Thyroid gland (tissue), 4 donors: Measurements from ENCODE around the gene IGDCC3. TPM values are rescaled to one million over a fixed set of nuclear protein-coding genes. Genes with fewer than 3 reads are reported as not detected.
A peak's percentile ranks its signal among the peaks of the same experiment; 100 is the strongest.

Experiments used
- DNase-seq, 2 donors: peaks; one replicate each; pipeline ENCODE4 v3.0.0-alpha.2; 2019
- H3K27ac ChIP-seq, 3 donors: fragments of 200-600 bp; sonication (generic); 1 replicate in 2 of 3; 2 replicates in 1 of 3; pipeline ENCODE4 v1.5.1; 2016 to 2019; ENCODE audit warnings: mild to moderate bottlenecking in 1 of 3, moderate library complexity in 1 of 3
- H3K27me3 ChIP-seq: fragments of 200-600 bp; sonication (generic); one replicate; pipeline ENCODE4 v1.5.1; 2019
- H3K36me3 ChIP-seq, 2 donors: fragments of 200-600 bp; sonication (generic); one replicate each; pipeline ENCODE4 v1.5.1; 2016 to 2019
- H3K4me1 ChIP-seq, 2 donors: fragments of 200-600 bp; sonication (generic); one replicate each; pipeline ENCODE4 v1.5.1; 2017 to 2019
- H3K4me3 ChIP-seq, 3 donors: fragments of 200-600 bp; sonication (generic); replicated peaks in 1 of 3; 1 replicate in 2 of 3; 2 replicates in 1 of 3; pipeline ENCODE4 v1.5.1; 2016; ENCODE audit warnings: mild to moderate bottlenecking in 1 of 3
- H3K9me3 ChIP-seq: fragments of 200-600 bp; sonication (generic); one replicate; pipeline ENCODE4 v1.5.1; 2017
- POLR2A ChIP-seq, 2 donors: fragments of 450-650 bp; IDR thresholded peaks; one replicate each; pipeline ENCODE4 v1.6.1; 2017; ENCODE audit warnings: antibody characterized with exemption in 2 of 2, mild to moderate bottlenecking in 2 of 2, moderate library complexity in 1 of 2
- WGBS, 2 donors: methylation state at CpG; one replicate each; pipeline ENCODE4 v1.1.5; 2017; 5-methylcytosine and 5-hydroxymethylcytosine counted together
- intact Hi-C: fragments of 100-400 bp; cut with DNase I; formaldehyde crosslinking; loops from one replicate; pipeline ENCODE4 v1.15.1; 2023
- total RNA-seq, 4 donors: library from RNA; depleted of rRNA; stranded (reverse); fragments of >200 nt; gene quantifications; one replicate each; pipeline ENCODE4 v1.2.3, GENCODE V29; 2016
- TF ChIP-seq, protein P1 (sequence below), 6 experiments: fragments of 200-600 bp in 3 of 6; fragments of 450-650 bp in 3 of 6; sonication (generic) in 3 of 6; IDR thresholded peaks; one replicate each; pipeline ENCODE4 v1.5.1; 2016 to 2019; ENCODE audit warnings: antibody characterized with exemption in 6 of 6, mild to moderate bottlenecking in 2 of 6, inconsistent platforms in 1 of 6, moderate library complexity in 1 of 6

Gene IGDCC3
- total RNA-seq, 4 donors from 2014 or later = 0.22 to 1.5 (median 0.61) TPM

DNA sequence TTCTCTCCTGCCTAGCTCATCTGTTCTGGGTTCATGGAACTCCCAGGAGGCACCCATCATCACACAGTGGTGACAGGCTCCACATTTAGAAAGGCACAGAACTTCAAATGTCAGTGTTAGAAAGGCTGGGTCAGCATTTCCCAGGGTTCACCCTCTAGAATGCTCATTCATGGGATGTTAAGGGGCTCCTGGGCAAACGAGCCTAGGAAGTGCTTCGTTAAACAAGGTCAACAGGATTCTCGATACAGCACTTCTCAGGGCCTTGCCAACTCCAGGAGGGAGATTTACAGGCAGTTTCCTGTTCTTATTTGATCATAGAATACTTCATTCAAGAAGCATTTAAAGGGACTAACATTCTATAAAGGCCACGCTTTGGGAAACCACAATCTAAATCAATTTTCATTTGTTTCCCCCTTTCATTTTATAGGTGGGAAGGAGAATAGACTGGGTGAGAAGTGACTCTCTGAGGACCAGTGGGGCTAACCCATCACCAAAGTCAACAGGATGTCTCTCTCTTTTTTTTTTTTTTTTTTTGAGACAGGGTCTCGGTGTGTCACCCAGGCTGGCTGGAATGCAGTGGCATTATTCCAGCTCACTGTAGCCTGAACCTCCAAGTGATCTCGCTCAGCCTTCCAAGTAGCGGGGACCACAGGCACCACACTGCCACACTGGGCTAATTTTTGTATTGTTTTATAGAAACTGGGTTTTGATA lies 30.7 kb upstream of the IGDCC3 start:
- Histone ChIP-seq H3K36me3 (no peaks in the 10 kb centered on the region), H3K27ac (peak overlapping the region; percentile 56 to 91 (median 79)), H3K27me3 (no peaks in the 10 kb centered on the region), H3K9me3 (no peaks in the 10 kb centered on the region), H3K4me3 (no peak overlapping the region), H3K4me1 (peaks cover 31 to 35% of the 10 kb centered on the region in 2 donors)
- peak; percentile 90 to 91 for DNase-seq
- TF ChIP-seq POLR2A (IDR thresholded peaks at IDR 0.05) = no peak
- TF ChIP-seq, protein P1, sequence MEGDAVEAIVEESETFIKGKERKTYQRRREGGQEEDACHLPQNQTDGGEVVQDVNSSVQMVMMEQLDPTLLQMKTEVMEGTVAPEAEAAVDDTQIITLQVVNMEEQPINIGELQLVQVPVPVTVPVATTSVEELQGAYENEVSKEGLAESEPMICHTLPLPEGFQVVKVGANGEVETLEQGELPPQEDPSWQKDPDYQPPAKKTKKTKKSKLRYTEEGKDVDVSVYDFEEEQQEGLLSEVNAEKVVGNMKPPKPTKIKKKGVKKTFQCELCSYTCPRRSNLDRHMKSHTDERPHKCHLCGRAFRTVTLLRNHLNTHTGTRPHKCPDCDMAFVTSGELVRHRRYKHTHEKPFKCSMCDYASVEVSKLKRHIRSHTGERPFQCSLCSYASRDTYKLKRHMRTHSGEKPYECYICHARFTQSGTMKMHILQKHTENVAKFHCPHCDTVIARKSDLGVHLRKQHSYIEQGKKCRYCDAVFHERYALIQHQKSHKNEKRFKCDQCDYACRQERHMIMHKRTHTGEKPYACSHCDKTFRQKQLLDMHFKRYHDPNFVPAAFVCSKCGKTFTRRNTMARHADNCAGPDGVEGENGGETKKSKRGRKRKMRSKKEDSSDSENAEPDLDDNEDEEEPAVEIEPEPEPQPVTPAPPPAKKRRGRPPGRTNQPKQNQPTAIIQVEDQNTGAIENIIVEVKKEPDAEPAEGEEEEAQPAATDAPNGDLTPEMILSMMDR (IDR thresholded peaks at IDR 0.05) = no peak
- intact Hi-C loops = loop anchor here (10.0 kb wide), 1 partner anchor 176 kb away; no protein-coding TSS in a partner anchor
- 23 to 25% methylated on average over 7 of the region's 7 CpGs for WGBS, 2 donors

DNA sequence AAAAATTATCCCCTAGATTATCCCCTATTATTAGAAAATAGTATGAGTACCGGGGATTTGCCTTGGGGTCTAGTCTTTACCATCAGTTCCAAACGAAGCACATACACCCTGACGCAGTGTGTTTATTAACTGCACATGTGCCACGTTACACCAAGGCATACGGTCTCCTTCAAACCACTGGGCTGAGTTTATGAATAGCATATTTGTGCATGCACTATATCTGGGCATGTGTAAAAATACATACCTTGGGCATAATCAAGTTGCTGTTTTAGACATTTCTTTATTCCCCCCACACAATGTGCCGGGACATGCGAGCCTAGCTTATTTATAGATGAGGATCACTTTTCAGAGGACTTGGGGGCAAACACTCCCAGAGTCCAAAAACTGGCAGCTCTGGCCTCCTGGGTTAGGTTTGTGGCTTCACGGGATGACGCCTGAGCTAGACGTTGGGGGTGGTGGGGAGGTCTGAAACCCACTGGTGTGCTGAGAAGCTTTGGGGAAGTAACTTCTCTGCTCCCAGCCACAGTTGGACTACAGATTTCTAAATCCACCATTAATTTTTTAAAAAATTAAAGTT lies 28.7 kb upstream of the IGDCC3 start:
- TF ChIP-seq, protein P1 (IDR thresholded peaks at IDR 0.05) = no peak
- no peak for TF ChIP-seq POLR2A (IDR thresholded peaks at IDR 0.05)
- H3K27me3 ChIP-seq = no peaks in the 10 kb centered on the region
- H3K4me1 ChIP-seq = peaks cover 35 to 40% of the 10 kb centered on the region in 2 donors
- H3K36me3 ChIP-seq = no peaks in the 10 kb centered on the region
- WGBS, 2 donors = 84 to 89% methylated on average over 10 of the region's 10 CpGs
- intact Hi-C loops = loop anchor here (10.0 kb wide), 1 partner anchor 178 kb away; no protein-coding TSS in a partner anchor
- DNase-seq = no peak
- H3K4me3 ChIP-seq = no peak overlapping the region
- peak overlapping the region in 1 of 3 donors; percentile 79 for H3K27ac ChIP-seq
- H3K9me3 ChIP-seq = no peaks in the 10 kb centered on the region

- 84 to 87% methylated on average over 7 of the region's 7 CpGs for WGBS, 2 donors
- intact Hi-C loops = loop anchor here (10.0 kb wide), 1 partner anchor 179 kb away; no protein-coding TSS in a partner anchor
- no peaks in the 10 kb centered on the region for H3K36me3 ChIP-seq
- peaks cover 41 to 46% of the 10 kb centered on the region in 2 donors for H3K4me1 ChIP-seq
- no peak for DNase-seq
- no peaks in the 10 kb centered on the region for H3K27me3 ChIP-seq
- no peak for TF ChIP-seq POLR2A (IDR thresholded peaks at IDR 0.05)
- TF ChIP-seq, protein P1 (IDR thresholded peaks at IDR 0.05) = no peak
- H3K4me3 ChIP-seq = no peak overlapping the region
- H3K9me3 ChIP-seq = no peaks in the 10 kb centered on the region
- H3K27ac ChIP-seq = no peak overlapping the region
Measured at GRCh38 chr15:65405791-65406423, 28.1 kb upstream of the IGDCC3 start.

GRCh38 chr15:65404186-65404872 lies 26.5 kb upstream of the IGDCC3 start:
- H3K36me3 ChIP-seq = no peaks in the 10 kb centered on the region
- no peak for TF ChIP-seq POLR2A (IDR thresholded peaks at IDR 0.05)
- TF ChIP-seq, protein P1 (IDR thresholded peaks at IDR 0.05) = no peak
- no peaks in the 10 kb centered on the region for H3K27me3 ChIP-seq
- H3K27ac ChIP-seq = no peak overlapping the region
- 74 to 91% methylated on average over 6 of the region's 6 CpGs for WGBS, 2 donors
- no peaks in the 10 kb centered on the region for H3K9me3 ChIP-seq
- DNase-seq = no peak
- no peak overlapping the region for H3K4me3 ChIP-seq
- peaks cover 30 to 35% of the 10 kb centered on the region in 2 donors for H3K4me1 ChIP-seq
- intact Hi-C loops = loop anchor here (10.0 kb wide), 1 partner anchor 180 kb away; no protein-coding TSS in a partner anchor
